Kasumi-1 (cell line): ENCODE data around the gene RAVER2.
A peak's percentile ranks its signal among the peaks of the same experiment; 100 is the strongest.
"Not testable (repeated sequence)": the region's sequence is repeated elsewhere in the genome, so short reads cannot be mapped to it uniquely, and the experiment has no call there.

ENCODE experiments used
- DNase-seq, 2 experiments: peaks; one replicate each; lab custom pipeline; 2025; lab: John Stamatoyannopoulos, UW

RAVER2 gene

GRCh38 chr1:64744492-64745180 lies at the start of gene RAVER2:
Gene RAVER2 (plus strand): TSS chr1:64745075. CDS start chr1:64745173, 98 bp downstream.
- DNase-seq, result peak; percentile 29 to 39

- no peak for DNase-seq
These were observed 48.0 kb upstream of the RAVER2 start for GRCh38 chr1:64696879-64697278.

- DNase-seq, result no peak
These were observed 45.5 kb upstream of the RAVER2 start for GRCh38 chr1:64699327-64699726.

GRCh38 chr1:64701071-64701470 lies 43.8 kb upstream of the RAVER2 start:
- DNase-seq, result no peak

GRCh38 chr1:64701886-64702285 lies 43.0 kb upstream of the RAVER2 start:
- DNase-seq, result no peak

- DNase-seq, result not testable (repeated sequence)
These were observed 42.2 kb upstream of the RAVER2 start for GRCh38 chr1:64702670-64703069.

- DNase-seq, result no peak
These were observed 41.3 kb upstream of the RAVER2 start for GRCh38 chr1:64703600-64703999.

- DNase-seq, result no peak
These were observed 39.3 kb upstream of the RAVER2 start for GRCh38 chr1:64705591-64705990.

GRCh38 chr1:64711266-64711665 lies 33.6 kb upstream of the RAVER2 start:
- no peak for DNase-seq

- DNase-seq, result no peak
These were observed 32.8 kb upstream of the RAVER2 start for GRCh38 chr1:64712049-64712448.

GRCh38 chr1:64715186-64715585 lies 29.7 kb upstream of the RAVER2 start:
- no peak for DNase-seq

GRCh38 chr1:64721135-64721534 lies 23.7 kb upstream of the RAVER2 start:
- no peak for DNase-seq

- no peak for DNase-seq
These were observed 23.2 kb upstream of the RAVER2 start for GRCh38 chr1:64721576-64722145.

GRCh38 chr1:64727861-64728260 lies 17.0 kb upstream of the RAVER2 start:
- no peak for DNase-seq

GRCh38 chr1:64733581-64734286 lies 11.1 kb upstream of the RAVER2 start:
- no peak for DNase-seq

- no peak for DNase-seq
These were observed 10.6 kb upstream of the RAVER2 start for GRCh38 chr1:64734287-64734652.

- not testable (repeated sequence) for DNase-seq
These were observed 4.2 kb upstream of the RAVER2 start for GRCh38 chr1:64740687-64741086.

- no peak for DNase-seq
These were observed 852 bp upstream of the RAVER2 start for GRCh38 chr1:64743954-64744491.

GRCh38 chr1:64745181-64745985 lies 508 bp downstream of the RAVER2 start:
- peak in 1 of 2 experiments; percentile 46 for DNase-seq

GRCh38 chr1:64745986-64746940 lies 1.4 kb downstream of the RAVER2 start:
- peak; percentile 39 to 46 for DNase-seq

- DNase-seq, result no peak
These were observed 3.3 kb downstream of the RAVER2 start for GRCh38 chr1:64748222-64748621.
